Neural cell (in vitro differentiated cells): ENCODE data around the gene TRIM24. TPM values are rescaled to one million over a fixed set of nuclear protein-coding genes. Genes with fewer than 3 reads are reported as not detected.

ENCODE experiments used
- H2AFZ ChIP-seq: fragments of 200-600, 300-800 bp; sonication (generic), shearing (Covaris generic); 2 replicates; pipeline ENCODE4 v1.6.0; 2014; ENCODE audit warnings: low read depth, mild to moderate bottlenecking, antibody characterized with exemption, low read length, moderate library complexity
- H3F3A ChIP-seq: fragments of 200-600 bp; shearing (Covaris generic); 2 replicates; pipeline ENCODE4 v1.6.1; 2016; ENCODE audit warnings: mild to moderate bottlenecking, moderate library complexity, mixed read lengths, antibody characterized with exemption, low read length; ENCODE audit not compliant: insufficient read depth, poor library complexity, severe bottlenecking
- H3K27ac ChIP-seq: fragments of 200-600, 300-800 bp; sonication (generic), shearing (Covaris generic); 2 replicates; pipeline ENCODE4 v1.5.1; 2014; ENCODE audit warnings: mild to moderate bottlenecking, low read length, moderate library complexity
- H3K27me3 ChIP-seq: fragments of 300-800, 200-600 bp; sonication (generic), shearing (Covaris generic); 2 replicates; pipeline ENCODE4 v1.6.0; 2014; ENCODE audit warnings: mild to moderate bottlenecking, low read depth, low read length, moderate library complexity; ENCODE audit not compliant: insufficient read depth
- H3K36me3 ChIP-seq: fragments of 300-800, 200-600 bp; sonication (generic), shearing (Covaris generic); 2 replicates; pipeline ENCODE4 v1.5.1; 2014; ENCODE audit warnings: mild to moderate bottlenecking, antibody characterized with exemption, low read length, moderate library complexity; ENCODE audit not compliant: insufficient read depth
- H3K4me2 ChIP-seq: fragments of 300-800, 200-600 bp; sonication (generic), shearing (Covaris generic); 2 replicates; pipeline ENCODE4 v1.6.0; 2014; ENCODE audit warnings: mild to moderate bottlenecking, low read length
- H3K4me3 ChIP-seq: fragments of 300-800, 200-600 bp; sonication (generic), shearing (Covaris generic); 2 replicates; pipeline ENCODE4 v1.5.1; 2014; ENCODE audit warnings: mild to moderate bottlenecking, low read length, moderate library complexity
- H3K79me2 ChIP-seq: fragments of 200-600 bp; shearing (Covaris generic); replicated peaks from 2 replicates; pipeline ENCODE4 v1.6.0; 2014; ENCODE audit warnings: mild to moderate bottlenecking, low read length, moderate library complexity; ENCODE audit not compliant: insufficient read depth
- H3K9ac ChIP-seq: fragments of 300-800, 200-600 bp; sonication (generic), shearing (Covaris generic); 2 replicates; pipeline ENCODE4 v1.6.1; 2016; ENCODE audit warnings: mild to moderate bottlenecking, low read length, mixed read lengths
- H3K9me2 ChIP-seq: fragments of 200-600 bp; shearing (Covaris generic); 2 replicates; pipeline ENCODE4 v1.6.1; 2016; ENCODE audit warnings: mild to moderate bottlenecking, low read length, mixed read lengths; ENCODE audit not compliant: insufficient read depth
- H3K9me3 ChIP-seq: fragments of 200-600, 300-800 bp; sonication (generic), shearing (Covaris generic); 2 replicates; pipeline ENCODE4 v1.6.1; 2016; ENCODE audit warnings: mild to moderate bottlenecking, mixed run types, low read length, moderate library complexity, mixed read lengths
- H4K20me1 ChIP-seq: fragments of 200-600 bp; shearing (Covaris generic); 2 replicates; pipeline ENCODE4 v1.6.1; 2016; ENCODE audit warnings: mild to moderate bottlenecking, mixed run types; ENCODE audit not compliant: insufficient read depth
- CTCF ChIP-seq: fragments of 450-650 bp; IDR thresholded peaks from 2 replicates; pipeline ENCODE4 v1.5.1; 2014; ENCODE audit warnings: antibody characterized with exemption, mild to moderate bottlenecking, moderate library complexity; ENCODE audit not compliant: poor library complexity, severe bottlenecking
- EP300 ChIP-seq: fragments of 450-650 bp; conservative IDR thresholded peaks from 2 replicates; pipeline ENCODE4 v1.6.1; 2014; ENCODE audit warnings: antibody characterized with exemption, mild to moderate bottlenecking, moderate library complexity; ENCODE audit not compliant: poor library complexity, severe bottlenecking
- EZH2 ChIP-seq: fragments of 200-600, 300-800 bp; shearing (Covaris generic), sonication (generic); IDR thresholded peaks from 2 replicates; pipeline ENCODE4 v1.6.1; 2014; ENCODE audit warnings: antibody characterized with exemption, low read length, borderline replicate concordance, mild to moderate bottlenecking; ENCODE audit not compliant: insufficient read depth, poor library complexity, severe bottlenecking
- MXI1 ChIP-seq: fragments of 450-650 bp; conservative IDR thresholded peaks from 2 replicates; pipeline ENCODE4 v1.6.1; 2014; ENCODE audit warnings: antibody characterized with exemption, mild to moderate bottlenecking; ENCODE audit not compliant: poor library complexity, severe bottlenecking
- POLR2AphosphoS5 ChIP-seq: IDR thresholded peaks from 2 replicates; pipeline ENCODE4 v1.6.1; 2012
- RAD21 ChIP-seq: fragments of 450-650 bp; conservative IDR thresholded peaks from 2 replicates; pipeline ENCODE4 v1.6.1; 2014; ENCODE audit warnings: antibody characterized with exemption, mild to moderate bottlenecking, moderate library complexity
- REST ChIP-seq: IDR thresholded peaks from 2 replicates; pipeline ENCODE4 v1.6.1; 2012; ENCODE audit warnings: borderline replicate concordance
- SMC3 ChIP-seq: fragments of 450-650 bp; conservative IDR thresholded peaks from 2 replicates; pipeline ENCODE4 v1.6.1; 2014; ENCODE audit warnings: antibody characterized with exemption, mild to moderate bottlenecking, moderate library complexity; ENCODE audit not compliant: poor library complexity
- TAF1 ChIP-seq: IDR thresholded peaks from 2 replicates; pipeline ENCODE4 v1.6.1; 2012; ENCODE audit warnings: low read depth
- polyA plus RNA-seq: library from polyadenylated mRNA; depleted of rRNA; stranded (reverse); fragments of >200 nt; gene quantifications from 2 replicates; pipeline ENCODE4 v1.2.3, GENCODE V29; 2014

The TRIM24 gene
- polyA plus RNA-seq, 1 donor from 2014 or later, result 47.1 TPM

GRCh38 chr7:138616085-138616484 is 156.0 kb downstream of the TRIM24 start:
- Histone ChIP-seq H2AFZ (no peak overlapping the region), H3K79me2 (no peaks in the 10 kb centered on the region), H3K9me2 (no peaks in the 10 kb centered on the region), H4K20me1 (no peaks in the 10 kb centered on the region), H3K36me3 (no peaks in the 10 kb centered on the region), H3K4me3 (no peak overlapping the region), H3F3A (no peaks in the 10 kb centered on the region), H3K9me3 (no peaks in the 10 kb centered on the region), H3K4me2 (no peak overlapping the region), H3K27me3 (no peaks in the 10 kb centered on the region), H3K9ac (no peak overlapping the region), H3K27ac (no peak overlapping the region)
- TF ChIP-seq TAF1 (no peak), POLR2AphosphoS5 (no peak), MXI1 (no peak), EZH2 (no peak), EP300 (no peak), SMC3 (no peak), REST (no peak), CTCF (no peak)

GRCh38 chr7:138618506-138618905 is 158.4 kb downstream of the TRIM24 start:
- Histone ChIP-seq H3K27me3 (no peaks in the 10 kb centered on the region), H3K9me2 (no peaks in the 10 kb centered on the region), H3F3A (no peaks in the 10 kb centered on the region), H3K36me3 (no peaks in the 10 kb centered on the region), H3K4me3 (no peak overlapping the region), H3K9me3 (no peaks in the 10 kb centered on the region), H3K4me2 (no peak overlapping the region), H3K79me2 (no peaks in the 10 kb centered on the region), H4K20me1 (no peaks in the 10 kb centered on the region), H2AFZ (no peak overlapping the region), H3K9ac (no peak overlapping the region), H3K27ac (no peak overlapping the region)
- TF ChIP-seq EZH2, result no peak
- TF ChIP-seq TAF1, result no peak
- no peak for TF ChIP-seq MXI1
- TF ChIP-seq SMC3, result no peak
- no peak for TF ChIP-seq POLR2AphosphoS5
- no peak for TF ChIP-seq RAD21
- no peak for TF ChIP-seq REST
- TF ChIP-seq EP300, result no peak
